A549 (cell line): Measurements from ENCODE around the gene HIF1A. TPM values are rescaled to one million over a fixed set of nuclear protein-coding genes. Genes with fewer than 3 reads are reported as not detected.

Source experiments
- ATAC-seq, 2 experiments: fragments of 200-7000 bp in 1 of 2; fragments of >200 bp in 1 of 2; cut with Nextera tagmentation in 1 of 2; cut with Tn5 transposase in 1 of 2; 3 replicates each; pipeline versions ENCODE4 v1.8.0 to v1.9.1; 2018 to 2020; ENCODE audit warnings: mild to moderate bottlenecking in 1 of 2, moderate library complexity in 1 of 2
- CTCF ChIA-PET: fragments of 300-600 bp; sonication (Branson Sonifier 250); formaldehyde crosslinking; extraction: SDS; loops from one replicate; lab custom pipeline; 2021; ENCODE audit warnings: antibody characterized with exemption, inconsistent platforms; lab: Yijun Ruan, JAX
- POLR2A ChIA-PET: fragments of 350-600 bp; formaldehyde crosslinking; extraction: SDS; loops from one replicate; lab custom pipeline; 2021; ENCODE audit warnings: antibody characterized with exemption, inconsistent platforms; lab: Yijun Ruan, JAX
- DNase-seq, 2 experiments: peaks; one replicate each; pipeline versions ENCODE4 v3.0.0 to v3.0.0-alpha.2; 2011 to 2016; ENCODE audit warnings: low read depth in 1 of 2, low spot score in 1 of 2
- FAIRE-seq: peaks from 2 replicates; lab custom pipeline; 2011; peaks lifted over from hg19 to GRCh38; lab: Jason Lieb, UNC
- H3K27ac ChIP-seq, 2 experiments: fragments of >200 bp; sonication (Bioruptor Twin); formaldehyde crosslinking; 3 replicates each; pipeline ENCODE4 v1.5.1; 2016 to 2017
- H3K4me1 ChIP-seq: fragments of >200 bp; sonication (Bioruptor Twin); formaldehyde crosslinking; 3 replicates; pipeline ENCODE4 v1.6.1; 2016
- H3K4me2 ChIP-seq: fragments of >200 bp; sonication (Bioruptor Twin); formaldehyde crosslinking; 3 replicates; pipeline ENCODE4 v1.6.1; 2016
- H3K4me3 ChIP-seq: fragments of >200 bp; sonication (Bioruptor Twin); formaldehyde crosslinking; 3 replicates; pipeline ENCODE4 v1.5.1; 2016
- H3K9me3 ChIP-seq: fragments of >200 bp; sonication (Bioruptor Twin); formaldehyde crosslinking; 3 replicates; pipeline ENCODE4 v1.6.1; 2016
- BHLHE40 ChIP-seq: IDR thresholded peaks from 2 replicates; pipeline ENCODE4 v1.6.1; 2012; ENCODE audit warnings: low read depth, low read length, inconsistent platforms
- CHD4 ChIP-seq: fragments of 200-600 bp; sonication (generic); IDR thresholded peaks from 2 replicates; pipeline ENCODE4 v1.6.1; 2016; ENCODE audit warnings: antibody characterized with exemption, mild to moderate bottlenecking, borderline replicate concordance
- FOSL2 ChIP-seq, 2 experiments: fragments of 450-650 bp in 1 of 2; fragments of >200 bp in 1 of 2; sonication (Bioruptor Twin) in 1 of 2; formaldehyde crosslinking; IDR thresholded peaks; 2 replicates each; pipeline versions ENCODE4 v1.5.0 to v1.6.1; 2016 to 2020; ENCODE audit warnings: mild to moderate bottlenecking in 1 of 2, moderate library complexity in 1 of 2
- FOXS1 ChIP-seq: fragments of 250-450 bp; sonication (Bioruptor Pico); IDR thresholded peaks from 2 replicates; pipeline ENCODE4 v1.5.0; 2020; ENCODE audit warnings: mild to moderate bottlenecking, moderate library complexity
- HOXA7 ChIP-seq: fragments of 250-450 bp; sonication (Bioruptor Pico); IDR thresholded peaks from 2 replicates; pipeline ENCODE4 v1.5.0; 2020; ENCODE audit warnings: mild to moderate bottlenecking, moderate library complexity
- JUN ChIP-seq, 2 experiments: fragments of >200 bp; sonication (Bioruptor Twin); formaldehyde crosslinking; IDR thresholded peaks; 2 replicates in 1 of 2; 3 replicates in 1 of 2; pipeline ENCODE4 v1.6.1; 2016 to 2017
- MAFK ChIP-seq: fragments of 450-650 bp; IDR thresholded peaks from 2 replicates; pipeline ENCODE4 v1.6.1; 2014; ENCODE audit not compliant: partially characterized antibody
- MAZ ChIP-seq: fragments of 150-350 bp; IDR thresholded peaks from 2 replicates; pipeline ENCODE4 v1.6.1; 2014; ENCODE audit warnings: antibody characterized with exemption, low read depth, low read length, borderline replicate concordance
- NPAS2 ChIP-seq: fragments of 250-450 bp; sonication (Bioruptor Pico); IDR thresholded peaks from 2 replicates; pipeline ENCODE4 v1.8.0; 2022; ENCODE audit warnings: mild to moderate bottlenecking, moderate library complexity, borderline replicate concordance
- NR3C1 ChIP-seq: fragments of >200 bp; sonication (Bioruptor Twin); formaldehyde crosslinking; IDR thresholded peaks from 3 replicates; pipeline ENCODE4 v1.6.1; 2017
- RCOR1 ChIP-seq: fragments of 150-350 bp; IDR thresholded peaks from 2 replicates; pipeline ENCODE4 v1.6.1; 2014; ENCODE audit warnings: antibody characterized with exemption, low read length, low read depth
- RNF2 ChIP-seq: fragments of 200-600 bp; sonication (generic); IDR thresholded peaks from 2 replicates; pipeline ENCODE4 v1.6.1; 2016; ENCODE audit warnings: low read depth, mild to moderate bottlenecking, antibody characterized with exemption, moderate library complexity, borderline replicate concordance
- SMC3 ChIP-seq: fragments of >200 bp; sonication (Bioruptor Twin); formaldehyde crosslinking; IDR thresholded peaks from 3 replicates; pipeline ENCODE4 v1.6.1; 2018; ENCODE audit warnings: inconsistent platforms
- TFCP2L1 ChIP-seq: fragments of 250-450 bp; sonication (Bioruptor Pico); IDR thresholded peaks from 2 replicates; pipeline ENCODE4 v1.5.0; 2021; ENCODE audit warnings: mild to moderate bottlenecking
- WGBS: methylation state at CpG from one replicate; pipeline ENCODE4 v1.1.6; 2017; ENCODE audit errors: missing lambda C conversion rate; 5-methylcytosine and 5-hydroxymethylcytosine counted together
- polyA plus RNA-seq, 4 experiments: library from polyadenylated mRNA; depleted of rRNA in 3 of 4; stranded (reverse); fragments of >200 nt; fragmentation: RNase III in 1 of 4; extraction: RNeasy Plus Mini Kit Qiagen cat#74134 plus additional on column Dnase treatment in 1 of 4; gene quantifications; 2 replicates in 3 of 4; 3 replicates in 1 of 4; pipeline ENCODE4 v1.2.3, GENCODE V29; 2011 to 2017
- TF ChIP-seq, protein P1 (sequence below): fragments of >200 bp; sonication (Bioruptor Twin); formaldehyde crosslinking; IDR thresholded peaks from 3 replicates; pipeline ENCODE4 v1.6.1; 2016
- TF ChIP-seq, protein P2 (sequence below): fragments of 450-650 bp; IDR thresholded peaks from 2 replicates; pipeline ENCODE4 v1.6.1; 2014; ENCODE audit warnings: antibody characterized with exemption

Gene HIF1A
- polyA plus RNA-seq, 2 of the 4 experiments (the other 2 are of a cell fraction), result 284 to 391 TPM

GRCh38 chr14:61696753-61697318 lies 1.5 kb downstream of the HIF1A start:
- Histone ChIP-seq H3K4me3 (peak overlapping the region; percentile 88), H3K4me2 (peak overlapping the region; percentile 76), H3K9me3 (no peaks in the 10 kb centered on the region), H3K27ac (peak overlapping the region; percentile 98), H3K4me1 (peaks cover 23% of the 10 kb centered on the region; the same call in 2 of the 3 replicates)
- 2% methylated on average over 5 of the region's 5 CpGs for WGBS
- ATAC-seq, result no peak
- no peak for FAIRE-seq
- CTCF ChIA-PET, result interaction anchor here (1.0 to 1.5 kb wide), 2 partner anchors 141 to 216 kb away, joined by 4 read pairs; no protein-coding TSS in a partner anchor
- no peak for DNase-seq
- TF ChIP-seq FOSL2 (IDR thresholded peaks at IDR 0.05), result no peak
- TF ChIP-seq FOSL2 (CRISPR knock-in tag; IDR thresholded peaks at IDR 0.05), result no peak
- no peak for TF ChIP-seq SMC3
- TF ChIP-seq RCOR1, result no peak
- TF ChIP-seq MAFK, result peak; percentile 11
- 0 out of 2 replicates have a peak, but pooled peaks have one; percentile 2 for TF ChIP-seq TFCP2L1 (CRISPR knock-in tag)
- TF ChIP-seq BHLHE40, result no peak
- TF ChIP-seq NPAS2 (CRISPR knock-in tag), result no peak
- TF ChIP-seq, protein P1, sequence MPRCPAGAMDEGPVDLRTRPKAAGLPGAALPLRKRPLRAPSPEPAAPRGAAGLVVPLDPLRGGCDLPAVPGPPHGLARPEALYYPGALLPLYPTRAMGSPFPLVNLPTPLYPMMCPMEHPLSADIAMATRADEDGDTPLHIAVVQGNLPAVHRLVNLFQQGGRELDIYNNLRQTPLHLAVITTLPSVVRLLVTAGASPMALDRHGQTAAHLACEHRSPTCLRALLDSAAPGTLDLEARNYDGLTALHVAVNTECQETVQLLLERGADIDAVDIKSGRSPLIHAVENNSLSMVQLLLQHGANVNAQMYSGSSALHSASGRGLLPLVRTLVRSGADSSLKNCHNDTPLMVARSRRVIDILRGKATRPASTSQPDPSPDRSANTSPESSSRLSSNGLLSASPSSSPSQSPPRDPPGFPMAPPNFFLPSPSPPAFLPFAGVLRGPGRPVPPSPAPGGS, result no peak
- no peak for TF ChIP-seq RNF2
- peak in 1 of 2 experiments; percentile 51; a peak in 1 of 5 replicates for TF ChIP-seq JUN (IDR thresholded peaks at IDR 0.05)
- no peak for TF ChIP-seq FOXS1
- no peak for TF ChIP-seq NR3C1
- TF ChIP-seq, protein P2, sequence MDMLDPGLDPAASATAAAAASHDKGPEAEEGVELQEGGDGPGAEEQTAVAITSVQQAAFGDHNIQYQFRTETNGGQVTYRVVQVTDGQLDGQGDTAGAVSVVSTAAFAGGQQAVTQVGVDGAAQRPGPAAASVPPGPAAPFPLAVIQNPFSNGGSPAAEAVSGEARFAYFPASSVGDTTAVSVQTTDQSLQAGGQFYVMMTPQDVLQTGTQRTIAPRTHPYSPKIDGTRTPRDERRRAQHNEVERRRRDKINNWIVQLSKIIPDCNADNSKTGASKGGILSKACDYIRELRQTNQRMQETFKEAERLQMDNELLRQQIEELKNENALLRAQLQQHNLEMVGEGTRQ, result no peak
- POLR2A ChIA-PET, result interaction anchor here (0.7 to 2.2 kb wide), 4 partner anchors 134 to 226 kb away, joined by 3 to 11 read pairs (median 8); no protein-coding TSS in a partner anchor

- Histone ChIP-seq H3K4me3 (peak overlapping the region; percentile 88), H3K4me2 (peak overlapping the region; percentile 76), H3K9me3 (no peaks in the 10 kb centered on the region), H3K4me1 (peaks cover 36% of the 10 kb centered on the region), H3K27ac (peak overlapping the region; percentile 98)
- FAIRE-seq (no peak), ATAC-seq (no peak), DNase-seq (no peak)
- CTCF ChIA-PET, result interaction anchor here (0.7 to 1.5 kb wide), 8 partner anchors 23 to 241 kb away, joined by 3 to 5 read pairs (median 4); no protein-coding TSS in a partner anchor
- POLR2A ChIA-PET, result interaction anchor here (0.6 to 2.2 kb wide), 5 partner anchors 22 to 227 kb away, joined by 3 to 11 read pairs (median 7); no protein-coding TSS in a partner anchor
- TF ChIP-seq CHD4 (no peak), HOXA7 (CRISPR knock-in tag) (no peak; the same call in 1 of the 2 replicates), JUN (IDR thresholded peaks at IDR 0.05) (peak in 1 of 2 experiments; percentile 33; a peak in 2 of 5 replicates), SMC3 (no peak), NR3C1 (no peak), MAZ (no peak)
- TF ChIP-seq, protein P1, result no peak
- 6% methylated on average over 2 of the region's 2 CpGs for WGBS
These were observed 3.1 kb downstream of the HIF1A start for GRCh38 chr14:61698206-61698980.
